Measurements from ENCODE around the gene JMJD1C.

DNA sequence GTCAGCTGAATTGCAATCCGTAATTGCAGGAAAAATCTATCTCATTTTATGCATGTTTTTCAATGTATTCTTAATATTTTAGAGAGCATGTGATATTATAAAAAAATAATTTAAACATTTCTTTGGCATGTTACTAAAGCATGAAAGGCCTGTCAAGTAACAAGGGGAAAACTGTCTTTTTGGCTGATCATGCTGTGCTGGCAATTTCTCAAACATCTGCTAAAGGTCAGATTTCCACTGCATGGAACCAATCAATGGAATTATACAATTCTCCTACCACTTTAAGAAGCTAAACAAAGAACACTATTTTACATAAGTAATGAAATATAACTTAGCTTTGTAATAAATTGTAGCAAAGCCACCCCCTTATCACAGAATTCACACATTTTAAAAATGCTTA is 49.4 kb downstream of the JMJD1C start:
- TF ChIP-seq, protein P1, sequence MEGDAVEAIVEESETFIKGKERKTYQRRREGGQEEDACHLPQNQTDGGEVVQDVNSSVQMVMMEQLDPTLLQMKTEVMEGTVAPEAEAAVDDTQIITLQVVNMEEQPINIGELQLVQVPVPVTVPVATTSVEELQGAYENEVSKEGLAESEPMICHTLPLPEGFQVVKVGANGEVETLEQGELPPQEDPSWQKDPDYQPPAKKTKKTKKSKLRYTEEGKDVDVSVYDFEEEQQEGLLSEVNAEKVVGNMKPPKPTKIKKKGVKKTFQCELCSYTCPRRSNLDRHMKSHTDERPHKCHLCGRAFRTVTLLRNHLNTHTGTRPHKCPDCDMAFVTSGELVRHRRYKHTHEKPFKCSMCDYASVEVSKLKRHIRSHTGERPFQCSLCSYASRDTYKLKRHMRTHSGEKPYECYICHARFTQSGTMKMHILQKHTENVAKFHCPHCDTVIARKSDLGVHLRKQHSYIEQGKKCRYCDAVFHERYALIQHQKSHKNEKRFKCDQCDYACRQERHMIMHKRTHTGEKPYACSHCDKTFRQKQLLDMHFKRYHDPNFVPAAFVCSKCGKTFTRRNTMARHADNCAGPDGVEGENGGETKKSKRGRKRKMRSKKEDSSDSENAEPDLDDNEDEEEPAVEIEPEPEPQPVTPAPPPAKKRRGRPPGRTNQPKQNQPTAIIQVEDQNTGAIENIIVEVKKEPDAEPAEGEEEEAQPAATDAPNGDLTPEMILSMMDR (IDR thresholded peaks at IDR 0.05; ENCODE audit: low read length): no peak
- TF ChIP-seq EZH2 (optimal IDR thresholded peaks at IDR 0.05; ENCODE audit: low read depth, low read length): no peak

Data from MM.1S (cell line).